A549 (cell line): Measurements from ENCODE around the gene GOSR2.

Experiments used
- BCL3 ChIP-seq: fragments of >200 bp; sonication (Bioruptor Twin); formaldehyde crosslinking; IDR thresholded peaks from 3 replicates; pipeline ENCODE4 v1.6.1; 2016
- BHLHE40 ChIP-seq: IDR thresholded peaks from 2 replicates; pipeline ENCODE4 v1.6.1; 2012; ENCODE audit warnings: low read depth, low read length, inconsistent platforms
- CBX8 ChIP-seq: fragments of 200-600 bp; sonication (generic); IDR thresholded peaks from 2 replicates; pipeline ENCODE4 v1.6.1; 2016
- CTCF ChIP-seq: fragments of >200 bp; sonication (Bioruptor Twin); formaldehyde crosslinking; IDR thresholded peaks from 3 replicates; pipeline ENCODE4 v1.5.1; 2016
- EP300 ChIP-seq, 2 experiments: fragments of >200 bp; sonication (Bioruptor Twin); formaldehyde crosslinking; IDR thresholded peaks; 2 replicates in 1 of 2; 3 replicates in 1 of 2; pipeline ENCODE4 v1.6.1; 2016 to 2017
- JUN ChIP-seq, 2 experiments: fragments of >200 bp; sonication (Bioruptor Twin); formaldehyde crosslinking; IDR thresholded peaks; 2 replicates in 1 of 2; 3 replicates in 1 of 2; pipeline ENCODE4 v1.6.1; 2016 to 2017
- KDM5A ChIP-seq: fragments of 200-600 bp; sonication (generic); IDR thresholded peaks from 2 replicates; pipeline ENCODE4 v1.6.1; 2016; ENCODE audit warnings: antibody characterized with exemption, mild to moderate bottlenecking
- POLR2A ChIP-seq: IDR thresholded peaks from 2 replicates; pipeline ENCODE4 v1.6.1; 2012; ENCODE audit warnings: mild to moderate bottlenecking, low read length
- RCOR1 ChIP-seq: fragments of 150-350 bp; IDR thresholded peaks from 2 replicates; pipeline ENCODE4 v1.6.1; 2014; ENCODE audit warnings: antibody characterized with exemption, low read length, low read depth
- REST ChIP-seq: fragments of 200-600 bp; sonication (generic); IDR thresholded peaks from 2 replicates; pipeline ENCODE4 v1.6.1; 2016; ENCODE audit warnings: antibody characterized with exemption, mild to moderate bottlenecking, moderate library complexity
- RNF2 ChIP-seq: fragments of 200-600 bp; sonication (generic); IDR thresholded peaks from 2 replicates; pipeline ENCODE4 v1.6.1; 2016; ENCODE audit warnings: low read depth, mild to moderate bottlenecking, antibody characterized with exemption, moderate library complexity, borderline replicate concordance
- SREBF2 ChIP-seq: fragments of 450-650 bp; IDR thresholded peaks from 2 replicates; pipeline ENCODE4 v1.6.1; 2014; ENCODE audit warnings: mild to moderate bottlenecking, moderate library complexity
- TP53 ChIP-seq: fragments of 250-450 bp; sonication (Bioruptor Pico); IDR thresholded peaks from 2 replicates; pipeline ENCODE4 v1.5.0; 2021; ENCODE audit warnings: mild to moderate bottlenecking, moderate library complexity

GRCh38 chr17:46911311-46911710 is 11.6 kb upstream of the GOSR2 start:
- no peak for TF ChIP-seq BHLHE40
- TF ChIP-seq CTCF: no peak
- TF ChIP-seq RNF2: no peak
- no peak for TF ChIP-seq POLR2A
- TF ChIP-seq EP300 (IDR thresholded peaks at IDR 0.05): no peak
- no peak for TF ChIP-seq RCOR1
- no peak for TF ChIP-seq TP53 (CRISPR knock-in tag)
- no peak for TF ChIP-seq REST
- TF ChIP-seq BCL3: no peak
- TF ChIP-seq KDM5A: no peak
- TF ChIP-seq SREBF2: no peak
- TF ChIP-seq CBX8: no peak
- no peak for TF ChIP-seq JUN (IDR thresholded peaks at IDR 0.05)
